Measurements from ENCODE around the gene CSRNP2. TPM values are rescaled to one million over a fixed set of nuclear protein-coding genes. Genes with fewer than 3 reads are reported as not detected.

Gene CSRNP2
- total and polyA plus RNA-seq, 2 of the 13 experiments (the other 11 are each of a cell fraction or from before 2014, with no cell fraction given), result 4.8 to 7.3 TPM

- TF ChIP-seq ZFP37 (CRISPR knock-in tag; IDR thresholded peaks at IDR 0.05; ENCODE audit: borderline replicate concordance), result no peak
- TF ChIP-seq RFX1 (IDR thresholded peaks at IDR 0.05), result no peak
- peak; percentile 59; the same call in 1 of the 2 replicates for TF ChIP-seq SP2 (CRISPR knock-in tag; IDR thresholded peaks at IDR 0.05)
- peak; percentile 78; the same call in 1 of the 2 replicates for TF ChIP-seq AKAP8 (CRISPR knock-in tag; IDR thresholded peaks at IDR 0.05)
- TF ChIP-seq ZBTB2 (CRISPR knock-in tag; IDR thresholded peaks at IDR 0.05; ENCODE audit: low read depth), result peak; percentile 66
- TF ChIP-seq ZNF598 (CRISPR knock-in tag; IDR thresholded peaks at IDR 0.05; ENCODE audit: borderline replicate concordance), result no peak
- TF ChIP-seq REST (IDR thresholded peaks at IDR 0.05; ENCODE audit: borderline replicate concordance in 1 of 2, low read depth in 1 of 2, low read length in 2 of 2), result peak in 1 of 2 experiments; percentile 75; a peak in 1 of 4 replicates
- TF ChIP-seq SRSF1 (optimal IDR thresholded peaks at IDR 0.05; ENCODE audit: low read depth, low read length), result peak; percentile 89
- TF ChIP-seq ZBTB37 (CRISPR knock-in tag; IDR thresholded peaks at IDR 0.05), result no peak
- TF ChIP-seq MEIS2 (CRISPR knock-in tag; IDR thresholded peaks at IDR 0.05), result peak; percentile 27; the same call in 1 of the 2 replicates
- 0 out of 2 replicates have a peak, but pooled peaks have one; percentile 66 for TF ChIP-seq RARG (CRISPR knock-in tag; IDR thresholded peaks at IDR 0.05; ENCODE audit: low read depth)
- peak; percentile 85 for TF ChIP-seq NR2C2 (CRISPR knock-in tag; IDR thresholded peaks at IDR 0.05; ENCODE audit: borderline replicate concordance)
- no peak for TF ChIP-seq ZNF207 (IDR thresholded peaks at IDR 0.05; ENCODE audit: borderline replicate concordance)
- TF ChIP-seq NAIF1 (CRISPR knock-in tag; IDR thresholded peaks at IDR 0.05; ENCODE audit: borderline replicate concordance), result no peak
- peak; percentile 84; the same call in 1 of the 2 replicates for TF ChIP-seq HOXA3 (CRISPR knock-in tag; IDR thresholded peaks at IDR 0.05)
- no peak; the same call in 1 of the 2 replicates for TF ChIP-seq LBX2 (CRISPR knock-in tag; IDR thresholded peaks at IDR 0.05; ENCODE audit: borderline replicate concordance)
- TF ChIP-seq PAXIP1 (CRISPR knock-in tag; conservative IDR thresholded peaks at IDR 0.05), result peak; percentile 22
These were observed at the start of gene CSRNP2 (continued) for GRCh38 chr12:51083126-51083833.

Data from HepG2 (cell line).